GM19238 (cell line): ENCODE data around the gene APOA1.
"Not testable (repeated sequence)": the region's sequence is repeated elsewhere in the genome, so short reads cannot be mapped to it uniquely, and the experiment has no call there.

ENCODE experiments used
- DNase-seq: peaks from one replicate; pipeline ENCODE4 v3.0.0; 2011; ENCODE audit warnings: low spot score; ENCODE audit not compliant: insufficient read length

APOA1 gene

DNA sequence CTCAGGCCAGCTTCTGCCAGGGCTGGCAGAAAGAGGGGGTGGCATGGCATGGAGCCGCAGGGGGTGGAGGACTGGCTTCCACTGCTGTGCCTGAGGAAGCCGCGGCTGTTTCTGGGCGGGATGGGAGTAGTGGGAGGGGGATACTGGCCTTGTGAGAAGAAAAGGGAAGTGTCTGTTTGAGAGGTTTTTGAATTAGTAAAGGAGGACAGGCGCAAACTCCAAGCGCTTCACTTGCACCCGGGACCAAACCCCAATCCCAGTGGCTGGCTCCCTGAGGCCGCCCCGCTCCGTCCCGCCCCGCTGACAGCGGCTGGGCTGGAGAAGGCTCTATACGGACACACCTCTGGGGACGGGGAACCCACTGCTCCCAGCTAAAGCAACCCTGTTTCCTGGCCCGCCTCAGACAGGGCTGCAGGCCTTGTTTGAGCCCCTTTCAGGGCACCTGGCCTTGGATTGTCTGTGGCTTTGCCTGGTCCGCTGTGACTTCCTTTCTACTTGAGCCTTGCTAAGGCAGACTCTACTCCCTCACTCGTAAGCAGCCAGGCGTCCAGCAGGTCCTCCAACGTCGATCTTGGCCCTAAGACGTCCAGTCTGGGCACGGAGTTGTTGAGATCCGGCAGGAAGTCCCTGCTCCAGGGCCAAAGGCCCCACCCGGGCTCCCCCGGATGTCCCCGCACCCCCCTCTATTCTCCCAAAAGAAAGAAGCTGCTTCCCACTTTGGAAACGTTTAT lies 2.2 kb downstream of the APOA1 start:
- no peak for DNase-seq

DNA sequence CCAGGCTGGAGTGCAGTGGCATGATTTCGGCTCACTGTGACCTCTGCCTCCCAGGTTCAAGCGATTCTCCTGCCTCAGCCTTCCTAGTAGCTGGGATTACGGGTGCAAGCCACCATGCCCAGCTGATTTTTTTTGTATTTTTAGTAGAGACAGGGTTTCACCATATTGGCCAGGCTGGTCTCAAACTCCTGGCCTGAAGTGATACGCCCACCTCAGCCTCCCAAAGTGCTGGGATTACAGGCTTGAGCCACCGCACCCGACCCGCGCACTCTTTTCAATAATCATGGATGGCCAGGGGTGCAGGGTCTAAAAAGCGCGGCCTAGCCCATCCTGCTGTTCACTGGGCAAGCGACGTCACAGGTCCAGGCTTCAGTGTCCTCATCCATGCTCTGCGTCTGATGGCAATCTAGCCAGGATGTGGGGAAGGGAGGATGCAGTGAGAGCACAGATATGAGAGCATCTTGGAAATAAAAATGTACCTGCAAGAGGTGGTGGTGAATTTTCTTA lies 2.8 kb downstream of the APOA1 start:
- not testable (repeated sequence) for DNase-seq

DNA sequence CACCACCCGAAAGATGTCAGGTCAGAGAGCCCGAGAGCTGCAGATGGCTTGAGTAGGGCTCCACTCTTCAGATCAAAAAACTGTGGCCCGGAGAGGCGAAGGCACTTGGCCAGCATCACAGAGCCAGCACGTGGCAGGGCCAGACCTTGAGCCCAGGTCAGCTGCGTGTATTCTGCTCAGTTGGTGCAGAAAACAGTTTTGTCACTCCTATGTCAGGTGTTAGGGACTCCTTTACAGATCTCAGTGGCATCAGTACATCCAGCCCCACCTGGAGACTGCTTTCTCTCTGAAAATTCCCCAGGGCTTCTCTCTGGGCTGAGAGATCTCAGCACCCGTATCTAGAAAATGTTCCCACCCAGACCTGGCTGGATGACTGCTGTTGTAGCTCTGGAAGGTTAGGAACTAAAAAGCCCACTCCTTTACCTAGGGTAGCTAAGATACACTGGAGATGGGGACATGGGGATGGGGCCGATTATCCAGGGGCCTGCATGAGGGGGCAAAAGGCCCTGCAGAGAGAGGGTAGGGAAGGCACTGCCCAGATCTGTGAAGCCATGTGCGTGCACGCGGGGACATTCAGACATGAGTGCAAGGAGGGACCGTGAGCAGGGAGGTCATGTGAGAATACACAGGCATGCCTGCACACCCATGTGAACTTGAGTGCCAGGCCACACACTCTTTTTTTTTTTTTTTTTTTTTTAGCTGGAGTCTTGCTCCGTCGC lies 3.4 kb downstream of the APOA1 start:
- no peak for DNase-seq

DNA sequence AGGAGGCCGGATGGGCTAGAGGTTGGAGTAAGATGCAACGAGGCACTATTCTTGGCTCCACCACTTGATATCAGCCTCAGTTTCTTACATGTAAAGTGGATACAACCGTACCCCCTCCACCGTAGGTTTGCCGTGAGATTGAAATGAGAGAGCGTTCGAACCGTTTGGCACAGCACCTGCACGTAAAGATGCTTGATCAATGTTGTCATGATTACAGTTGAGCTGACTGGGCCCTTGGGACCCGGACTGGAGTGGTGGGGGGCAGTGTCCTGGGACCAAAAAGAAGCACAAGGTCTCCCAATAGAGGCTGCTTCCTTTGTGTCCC lies 4.0 kb downstream of the APOA1 start:
- no peak for DNase-seq

DNA sequence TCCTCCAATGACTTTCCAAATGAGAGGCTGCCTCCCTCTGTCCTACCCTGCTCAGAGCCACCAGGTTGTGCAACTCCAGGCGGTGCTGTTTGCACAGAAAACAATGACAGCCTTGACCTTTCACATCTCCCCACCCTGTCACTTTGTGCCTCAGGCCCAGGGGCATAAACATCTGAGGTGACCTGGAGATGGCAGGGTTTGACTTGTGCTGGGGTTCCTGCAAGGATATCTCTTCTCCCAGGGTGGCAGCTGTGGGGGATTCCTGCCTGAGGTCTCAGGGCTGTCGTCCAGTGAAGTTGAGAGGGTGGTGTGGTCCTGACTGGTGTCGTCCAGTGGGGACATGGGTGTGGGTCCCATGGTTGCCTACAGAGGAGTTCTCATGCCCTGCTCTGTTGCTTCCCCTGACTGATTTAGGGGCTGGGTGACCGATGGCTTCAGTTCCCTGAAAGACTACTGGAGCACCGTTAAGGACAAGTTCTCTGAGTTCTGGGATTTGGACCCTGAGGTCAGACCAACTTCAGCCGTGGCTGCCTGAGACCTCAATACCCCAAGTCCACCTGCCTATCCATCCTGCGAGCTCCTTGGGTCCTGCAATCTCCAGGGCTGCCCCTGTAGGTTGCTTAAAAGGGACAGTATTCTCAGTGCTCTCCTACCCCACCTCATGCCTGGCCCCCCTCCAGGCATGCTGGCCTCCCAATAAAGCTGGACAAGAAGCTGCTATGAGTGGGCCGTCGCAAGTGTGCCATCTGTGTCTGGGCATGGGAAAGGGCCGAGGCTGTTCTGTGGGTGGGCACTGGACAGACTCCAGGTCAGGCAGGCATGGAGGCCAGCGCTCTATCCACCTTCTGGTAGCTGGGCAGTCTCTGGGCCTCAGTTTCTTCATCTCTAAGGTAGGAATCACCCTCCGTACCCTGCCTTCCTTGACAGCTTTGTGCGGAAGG lies 4.8 kb downstream of the APOA1 start:
- no peak for DNase-seq

DNA sequence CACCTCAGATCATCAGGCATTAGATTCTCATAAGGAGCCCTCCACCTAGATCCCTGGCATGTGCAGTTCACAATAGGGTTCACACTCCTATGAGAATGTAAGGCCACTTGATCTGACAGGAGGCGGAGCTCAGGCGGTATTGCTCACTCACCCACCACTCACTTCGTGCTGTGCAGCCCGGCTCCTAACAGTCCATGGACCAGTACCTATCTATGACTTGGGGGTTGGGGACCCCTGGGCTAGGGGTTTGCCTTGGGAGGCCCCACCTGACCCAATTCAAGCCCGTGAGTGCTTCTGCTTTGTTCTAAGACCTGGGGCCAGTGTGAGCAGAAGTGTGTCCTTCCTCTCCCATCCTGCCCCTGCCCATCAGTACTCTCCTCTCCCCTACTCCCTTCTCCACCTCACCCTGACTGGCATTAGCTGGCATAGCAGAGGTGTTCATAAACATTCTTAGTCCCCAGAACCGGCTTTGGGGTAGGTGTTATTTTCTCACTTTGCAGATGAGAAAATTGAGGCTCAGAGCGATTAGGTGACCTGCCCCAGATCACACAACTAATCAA lies 5.6 kb downstream of the APOA1 start:
- no peak for DNase-seq

DNA sequence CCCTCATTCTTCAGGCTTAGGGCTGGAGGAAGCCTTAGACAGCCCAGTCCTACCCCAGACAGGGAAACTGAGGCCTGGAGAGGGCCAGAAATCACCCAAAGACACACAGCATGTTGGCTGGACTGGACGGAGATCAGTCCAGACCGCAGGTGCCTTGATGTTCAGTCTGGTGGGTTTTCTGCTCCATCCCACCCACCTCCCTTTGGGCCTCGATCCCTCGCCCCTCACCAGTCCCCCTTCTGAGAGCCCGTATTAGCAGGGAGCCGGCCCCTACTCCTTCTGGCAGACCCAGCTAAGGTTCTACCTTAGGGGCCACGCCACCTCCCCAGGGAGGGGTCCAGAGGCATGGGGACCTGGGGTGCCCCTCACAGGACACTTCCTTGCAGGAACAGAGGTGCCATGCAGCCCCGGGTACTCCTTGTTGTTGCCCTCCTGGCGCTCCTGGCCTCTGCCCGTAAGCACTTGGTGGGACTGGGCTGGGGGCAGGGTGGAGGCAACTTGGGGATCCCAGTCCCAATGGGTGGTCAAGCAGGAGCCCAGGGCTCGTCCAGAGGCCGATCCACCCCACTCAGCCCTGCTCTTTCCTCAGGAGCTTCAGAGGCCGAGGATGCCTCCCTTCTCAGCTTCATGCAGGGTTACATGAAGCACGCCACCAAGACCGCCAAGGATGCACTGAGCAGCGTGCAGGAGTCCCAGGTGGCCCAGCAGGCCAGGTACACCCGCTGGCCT lies 7.1 kb downstream of the APOA1 start:
- no peak for DNase-seq

DNA sequence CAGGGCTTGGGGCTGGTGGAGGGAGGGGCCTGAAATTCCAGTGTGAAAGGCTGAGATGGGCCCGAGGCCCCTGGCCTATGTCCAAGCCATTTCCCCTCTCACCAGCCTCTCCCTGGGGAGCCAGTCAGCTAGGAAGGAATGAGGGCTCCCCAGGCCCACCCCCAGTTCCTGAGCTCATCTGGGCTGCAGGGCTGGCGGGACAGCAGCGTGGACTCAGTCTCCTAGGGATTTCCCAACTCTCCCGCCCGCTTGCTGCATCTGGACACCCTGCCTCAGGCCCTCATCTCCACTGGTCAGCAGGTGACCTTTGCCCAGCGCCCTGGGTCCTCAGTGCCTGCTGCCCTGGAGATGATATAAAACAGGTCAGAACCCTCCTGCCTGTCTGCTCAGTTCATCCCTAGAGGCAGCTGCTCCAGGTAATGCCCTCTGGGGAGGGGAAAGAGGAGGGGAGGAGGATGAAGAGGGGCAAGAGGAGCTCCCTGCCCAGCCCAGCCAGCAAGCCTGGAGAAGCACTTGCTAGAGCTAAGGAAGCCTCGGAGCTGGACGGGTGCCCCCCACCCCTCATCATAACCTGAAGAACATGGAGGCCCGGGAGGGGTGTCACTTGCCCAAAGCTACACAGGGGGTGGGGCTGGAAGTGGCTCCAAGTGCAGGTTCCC lies 7.8 kb downstream of the APOA1 start, which contains the start of gene APOC3:
APOC3 (plus strand) TSS at position 383 of the 659 bp plus-strand sequence. CDS start 676 bp downstream, outside the sequence.
- DNase-seq: no peak

DNA sequence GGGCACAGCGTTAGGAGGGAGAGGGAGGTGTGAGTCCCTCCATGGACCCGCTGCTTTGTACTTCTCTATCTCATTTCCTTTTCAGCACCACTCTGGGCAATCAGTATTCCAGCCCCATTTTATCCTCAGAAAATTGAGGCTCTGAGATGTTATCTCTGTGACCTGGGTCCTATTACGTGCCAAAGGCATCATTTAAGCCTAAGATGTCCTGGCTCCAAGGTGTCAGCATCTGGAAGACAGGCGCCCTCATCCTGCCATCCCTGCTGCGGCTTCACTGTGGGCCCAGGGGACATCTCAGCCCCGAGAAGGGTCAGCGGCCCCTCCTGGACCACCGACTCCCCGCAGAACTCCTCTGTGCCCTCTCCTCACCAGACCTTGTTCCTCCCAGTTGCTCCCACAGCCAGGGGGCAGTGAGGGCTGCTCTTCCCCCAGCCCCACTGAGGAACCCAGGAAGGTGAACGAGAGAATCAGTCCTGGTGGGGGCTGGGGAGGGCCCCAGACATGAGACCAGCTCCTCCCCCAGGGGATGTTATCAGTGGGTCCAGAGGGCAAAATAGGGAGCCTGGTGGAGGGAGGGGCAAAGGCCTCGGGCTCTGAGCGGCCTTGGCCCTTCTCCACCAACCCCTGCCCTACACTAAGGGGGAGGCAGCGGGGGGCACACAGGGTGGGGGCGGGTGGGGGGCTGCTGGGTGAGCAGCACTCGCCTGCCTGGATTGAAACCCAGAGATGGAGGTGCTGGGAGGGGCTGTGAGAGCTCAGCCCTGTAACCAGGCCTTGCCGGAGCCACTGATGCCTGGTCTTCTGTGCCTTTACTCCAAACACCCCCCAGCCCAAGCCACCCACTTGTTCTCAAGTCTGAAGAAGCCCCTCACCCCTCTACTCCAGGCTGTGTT lies 8.5 kb downstream of the APOA1 start:
- no peak for DNase-seq

DNA sequence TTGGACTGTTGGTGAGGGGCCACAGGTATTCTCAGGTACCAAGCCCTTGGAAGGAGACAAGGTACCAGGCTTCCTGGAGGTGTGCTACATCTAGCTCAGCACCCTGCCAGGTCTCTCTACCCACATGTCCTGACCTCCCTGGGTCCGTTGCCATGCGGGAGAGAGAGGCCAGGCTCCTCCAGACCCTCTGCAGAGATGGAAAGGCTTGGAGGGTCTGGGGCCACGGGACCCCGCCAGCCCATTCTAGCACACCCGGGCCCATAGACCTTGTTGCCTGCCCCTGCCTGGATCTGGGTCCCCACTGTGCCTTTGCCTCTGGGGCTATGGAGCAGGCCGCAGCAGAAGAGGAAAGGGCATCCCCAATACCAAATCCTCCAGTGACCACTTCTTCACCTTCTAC lies 10.0 kb downstream of the APOA1 start:
- DNase-seq: no peak

DNA sequence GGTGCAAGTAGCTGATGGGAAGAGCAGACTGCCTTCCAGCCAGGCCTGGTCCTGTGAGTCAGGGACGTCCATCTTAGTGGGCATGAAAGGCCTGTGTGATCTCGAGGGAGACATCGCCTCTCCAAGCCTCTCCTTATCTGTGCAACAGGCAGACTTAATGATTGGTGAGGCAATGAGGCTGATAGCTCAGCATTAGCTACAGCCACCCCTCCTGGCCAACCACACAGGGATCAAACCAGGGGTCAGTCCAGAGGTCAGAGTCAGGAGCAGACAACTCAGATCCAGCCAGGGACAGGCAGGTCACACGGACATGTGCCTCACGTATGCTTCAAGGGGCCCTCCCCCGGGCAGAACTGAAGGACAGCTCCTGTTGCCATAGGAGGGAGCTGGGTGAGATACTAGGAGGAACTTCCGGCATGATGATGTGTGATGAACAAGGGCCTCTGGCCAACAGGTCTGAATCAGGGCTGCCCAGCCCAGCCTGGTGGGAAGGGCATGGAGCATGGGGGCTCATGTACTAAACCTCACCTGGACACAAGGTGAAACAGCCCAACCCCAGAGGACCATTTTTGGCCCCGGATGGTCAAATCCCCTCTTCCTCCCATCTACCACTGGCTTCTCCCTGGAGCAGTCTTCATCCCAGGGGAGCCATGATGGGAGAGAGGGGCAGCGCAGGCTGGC lies 10.5 kb downstream of the APOA1 start:
- DNase-seq: no peak

DNA sequence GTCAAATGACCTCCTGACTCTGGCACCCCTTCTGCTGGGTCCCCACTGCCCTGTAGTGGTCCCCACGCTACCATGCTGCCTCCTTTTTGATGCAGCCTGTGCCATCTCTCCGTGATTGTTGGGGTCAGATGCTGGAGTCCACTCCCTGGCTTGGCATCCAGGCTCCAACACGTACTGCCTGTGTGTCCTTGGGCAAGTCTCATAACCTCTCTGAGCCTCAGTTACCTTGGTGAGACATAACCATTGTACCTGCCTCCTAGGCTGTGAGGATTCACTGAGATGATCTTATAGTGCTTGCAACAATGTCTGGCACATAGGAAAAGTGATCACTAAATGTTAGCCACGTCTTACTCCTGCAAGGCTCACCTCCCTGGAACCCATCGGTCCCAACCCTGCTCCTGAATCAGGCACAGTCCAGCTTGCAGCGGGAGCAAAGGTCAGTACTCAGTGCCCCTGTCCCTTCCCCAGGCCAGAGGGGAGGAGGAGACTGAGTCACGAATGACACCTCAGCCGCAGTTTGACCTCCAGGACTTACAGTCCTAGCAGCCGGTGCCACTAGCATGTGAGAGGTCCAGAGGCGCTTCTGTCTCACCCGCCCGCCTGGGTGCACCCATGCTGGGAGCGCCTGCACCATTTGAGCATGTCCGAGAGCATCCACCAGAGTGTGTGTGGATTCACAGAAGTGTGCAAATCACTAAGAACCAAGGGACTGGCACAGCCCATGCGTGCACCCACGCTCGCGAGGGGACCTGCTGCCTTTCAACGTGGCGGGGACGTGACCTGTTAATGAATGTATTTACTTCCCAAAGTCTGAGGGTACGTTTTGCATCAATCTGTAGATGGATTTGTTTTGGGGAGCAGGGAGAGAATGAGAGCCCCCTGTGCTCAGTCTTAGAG lies 11.3 kb downstream of the APOA1 start:
- DNase-seq: no peak

DNA sequence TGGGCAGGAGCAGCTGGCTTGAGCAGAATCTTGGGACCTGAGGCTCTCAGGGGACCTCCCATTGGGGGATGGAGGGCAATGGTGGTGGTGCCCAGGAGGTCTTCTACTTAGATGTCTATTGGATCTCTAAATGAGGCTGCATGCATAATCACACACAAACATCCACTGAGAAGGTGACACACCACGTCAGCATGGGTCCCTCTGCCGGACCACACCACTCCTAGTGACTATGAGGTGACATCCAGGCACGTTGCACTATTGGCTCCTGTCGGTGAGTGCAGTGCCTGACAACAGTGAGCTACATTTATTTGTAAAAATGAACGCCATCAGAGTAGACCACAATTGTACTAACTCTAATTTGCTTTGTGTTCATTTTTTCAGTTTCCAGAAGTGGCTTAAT lies 12.0 kb downstream of the APOA1 start:
- no peak for DNase-seq

DNA sequence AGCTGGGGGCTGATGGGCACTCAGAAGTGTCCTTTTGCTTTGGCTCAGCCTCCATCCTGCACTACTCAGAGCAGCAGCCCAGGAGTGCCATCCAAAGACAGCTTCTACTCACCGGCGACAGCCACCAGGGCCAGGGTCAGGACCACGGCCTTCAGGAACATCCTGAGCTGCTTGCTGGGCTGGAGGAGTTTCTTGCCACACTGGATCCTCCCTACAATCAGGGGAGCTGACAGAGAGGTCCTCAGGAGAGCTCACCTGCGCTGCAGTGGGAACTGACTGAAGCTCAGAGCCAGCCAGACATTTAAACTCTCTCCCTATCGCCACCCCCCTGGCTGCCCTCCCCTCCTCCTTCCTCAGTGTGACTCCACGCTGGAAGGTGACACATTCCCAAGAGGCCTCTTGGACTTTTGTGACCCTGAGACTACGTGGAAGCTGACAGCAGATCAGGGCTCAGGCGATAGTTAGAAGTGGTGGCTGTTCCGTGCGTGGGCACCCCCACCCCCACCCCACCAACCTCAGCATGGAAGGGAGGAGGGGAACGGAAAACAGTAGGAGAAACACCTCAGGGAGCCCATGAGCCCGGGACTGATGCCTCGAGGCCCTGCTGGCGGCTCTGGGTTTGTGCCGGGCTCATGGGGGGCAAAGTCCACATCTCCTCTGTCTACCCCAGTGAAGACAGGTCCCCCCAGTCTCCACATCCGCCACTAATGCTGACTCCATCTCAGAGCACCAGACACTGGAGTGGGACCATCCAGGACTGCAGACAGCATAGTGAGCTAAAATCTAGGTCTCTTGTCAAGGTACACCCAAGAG lies 14.2 kb downstream of the APOA1 start, which contains the start of gene APOA4:
APOA4 (minus strand) TSS at position 274 of the 813 bp plus-strand sequence; CDS start at position 161, 113 bp downstream.
- DNase-seq: no peak

DNA sequence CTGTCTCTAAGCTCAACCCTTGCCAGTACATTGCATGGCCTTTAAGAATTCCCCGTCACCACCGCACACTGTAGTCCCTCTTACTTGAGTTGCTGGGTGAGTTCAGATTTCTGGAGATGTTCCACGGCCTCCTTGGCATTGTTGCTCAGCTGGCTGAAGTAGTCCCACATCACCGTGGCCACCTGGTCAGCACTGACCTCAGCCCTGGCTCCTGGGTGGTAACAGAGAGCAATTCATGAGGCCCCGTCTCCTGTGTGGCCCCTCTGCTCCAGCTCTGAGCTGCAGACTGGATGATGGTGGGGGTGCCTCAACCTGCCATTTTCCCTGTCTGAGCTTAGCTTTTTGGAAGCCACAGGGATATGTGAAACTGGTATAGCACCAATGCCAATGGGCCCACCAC lies 14.8 kb downstream of the APOA1 start:
- DNase-seq: no peak

DNA sequence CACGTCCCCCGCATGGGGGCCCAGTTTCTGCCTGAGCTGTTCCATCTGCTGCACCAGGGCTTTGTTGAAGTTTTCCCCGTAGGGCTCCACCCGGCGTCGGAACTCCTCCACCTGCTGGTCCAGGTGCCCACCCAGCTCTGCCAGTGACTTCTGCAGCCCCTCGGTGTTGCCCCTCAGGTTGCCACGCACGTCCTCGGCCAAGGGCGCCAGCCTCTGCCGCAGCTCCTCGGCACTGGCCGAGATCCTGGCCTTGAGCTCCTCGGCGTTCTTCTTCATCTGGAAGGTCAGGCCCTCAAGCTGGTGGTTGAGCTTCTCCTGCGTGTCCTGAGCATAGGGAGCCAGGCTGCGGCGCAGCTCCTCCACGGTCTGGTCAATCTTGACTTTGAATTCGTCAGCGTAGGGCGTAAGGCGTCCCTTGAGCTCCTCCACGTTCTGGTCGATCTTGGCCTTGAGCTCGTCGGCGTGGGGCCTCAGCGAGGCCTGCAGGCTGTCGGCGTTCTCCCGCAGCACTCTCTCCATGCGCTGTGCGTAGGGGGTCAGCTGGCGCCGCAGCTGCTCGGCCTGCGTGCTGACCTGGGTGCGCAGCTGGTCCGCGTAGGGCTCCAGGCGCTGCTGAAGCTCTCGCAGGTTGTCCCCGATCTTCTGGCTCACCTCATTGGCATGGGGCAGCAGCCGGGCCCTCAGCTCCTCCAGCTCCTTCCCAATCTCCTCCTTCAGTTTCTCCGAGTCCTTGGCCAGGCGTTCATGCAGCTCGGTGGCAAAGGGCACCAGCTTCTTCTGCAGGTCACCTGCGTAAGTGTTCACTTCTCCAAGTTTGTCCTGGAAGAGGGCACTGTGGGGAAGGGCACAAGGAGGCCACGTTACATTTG lies 16.1 kb downstream of the APOA1 start:
- DNase-seq: no peak
